GM10248 (cell line): ENCODE results near the gene CEP55.
"Not testable (repeated sequence)": the region's sequence is repeated elsewhere in the genome, so short reads cannot be mapped to it uniquely, and the experiment has no call there.

Source experiments
- CTCF ChIA-PET: fragments of 300-600 bp; sonication (Branson Sonifier 250); formaldehyde crosslinking; extraction: SDS; loops from one replicate; lab custom pipeline; 2021; ENCODE audit warnings: antibody characterized with exemption; lab: Yijun Ruan, JAX
- POLR2A ChIA-PET: fragments of 350-650 bp; sonication (Branson Sonifier 250); formaldehyde crosslinking; extraction: SDS; loops from one replicate; lab custom pipeline; 2020; ENCODE audit warnings: antibody characterized with exemption; lab: Yijun Ruan, JAX
- DNase-seq: peaks from one replicate; pipeline ENCODE4 v3.0.0; 2012; ENCODE audit errors: extremely low spot score
- TF ChIP-seq, protein P1 (sequence below): IDR thresholded peaks from 2 replicates; pipeline ENCODE4 v1.5.1; 2012; ENCODE audit warnings: mild to moderate bottlenecking, low read depth; ENCODE audit errors: extremely low read depth, missing control alignments, control extremely low read depth

Gene CEP55

DNA sequence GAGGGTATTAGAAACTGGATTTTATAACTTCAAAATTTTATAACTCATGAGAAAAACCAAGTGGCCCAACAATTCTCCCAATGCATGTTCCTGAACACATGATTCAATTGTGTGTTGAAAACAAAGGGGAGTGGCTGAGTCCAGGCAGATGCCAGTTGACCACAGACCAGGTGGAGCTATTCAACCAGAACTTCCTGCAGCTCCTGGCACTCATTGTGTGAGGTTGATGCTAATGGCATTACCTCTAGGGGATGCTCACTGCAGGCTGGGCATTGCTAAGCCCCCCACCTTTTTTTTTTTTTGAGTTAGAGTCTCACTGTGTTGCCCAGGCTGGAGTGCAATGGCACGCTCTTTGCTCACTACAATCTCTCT, 34.6 kb upstream of the CEP55 start:
- DNase-seq = no peak
- TF ChIP-seq, protein P1, sequence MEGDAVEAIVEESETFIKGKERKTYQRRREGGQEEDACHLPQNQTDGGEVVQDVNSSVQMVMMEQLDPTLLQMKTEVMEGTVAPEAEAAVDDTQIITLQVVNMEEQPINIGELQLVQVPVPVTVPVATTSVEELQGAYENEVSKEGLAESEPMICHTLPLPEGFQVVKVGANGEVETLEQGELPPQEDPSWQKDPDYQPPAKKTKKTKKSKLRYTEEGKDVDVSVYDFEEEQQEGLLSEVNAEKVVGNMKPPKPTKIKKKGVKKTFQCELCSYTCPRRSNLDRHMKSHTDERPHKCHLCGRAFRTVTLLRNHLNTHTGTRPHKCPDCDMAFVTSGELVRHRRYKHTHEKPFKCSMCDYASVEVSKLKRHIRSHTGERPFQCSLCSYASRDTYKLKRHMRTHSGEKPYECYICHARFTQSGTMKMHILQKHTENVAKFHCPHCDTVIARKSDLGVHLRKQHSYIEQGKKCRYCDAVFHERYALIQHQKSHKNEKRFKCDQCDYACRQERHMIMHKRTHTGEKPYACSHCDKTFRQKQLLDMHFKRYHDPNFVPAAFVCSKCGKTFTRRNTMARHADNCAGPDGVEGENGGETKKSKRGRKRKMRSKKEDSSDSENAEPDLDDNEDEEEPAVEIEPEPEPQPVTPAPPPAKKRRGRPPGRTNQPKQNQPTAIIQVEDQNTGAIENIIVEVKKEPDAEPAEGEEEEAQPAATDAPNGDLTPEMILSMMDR = no peak
- ChIA-PET CTCF (interaction anchor here (0.8 to 1.3 kb wide), 6 partner anchors 10 to 451 kb away, joined by 3 to 4 read pairs (median 3); partner anchors contain the start of gene MYOF), POLR2A (no interaction called here)

DNA sequence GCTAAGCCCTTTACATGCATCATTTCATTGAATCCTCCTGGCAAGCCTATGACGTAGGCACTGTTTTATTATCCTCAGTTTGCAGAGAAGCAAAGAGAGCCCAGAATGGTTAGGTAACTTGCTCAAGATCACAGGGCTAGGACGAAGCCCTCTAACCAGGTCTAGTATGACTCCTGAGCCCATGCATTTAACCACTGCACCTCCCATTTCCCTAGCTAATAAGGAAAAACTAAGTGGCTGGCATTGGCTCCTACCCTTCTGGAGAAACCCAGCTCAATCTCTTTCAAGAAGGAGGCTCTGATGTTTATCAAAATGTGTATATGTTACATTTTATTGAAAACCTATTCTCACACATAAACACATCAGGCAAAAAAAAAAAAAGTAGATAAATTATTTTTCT, 34.0 kb upstream of the CEP55 start:
- DNase-seq = no peak
- POLR2A ChIA-PET = no interaction called here
- TF ChIP-seq, protein P1 = no peak
- CTCF ChIA-PET = interaction anchor here (1.1 to 1.3 kb wide), 4 partner anchors 13 to 452 kb away, joined by 3 to 4 read pairs (median 3); no protein-coding TSS in a partner anchor

DNA sequence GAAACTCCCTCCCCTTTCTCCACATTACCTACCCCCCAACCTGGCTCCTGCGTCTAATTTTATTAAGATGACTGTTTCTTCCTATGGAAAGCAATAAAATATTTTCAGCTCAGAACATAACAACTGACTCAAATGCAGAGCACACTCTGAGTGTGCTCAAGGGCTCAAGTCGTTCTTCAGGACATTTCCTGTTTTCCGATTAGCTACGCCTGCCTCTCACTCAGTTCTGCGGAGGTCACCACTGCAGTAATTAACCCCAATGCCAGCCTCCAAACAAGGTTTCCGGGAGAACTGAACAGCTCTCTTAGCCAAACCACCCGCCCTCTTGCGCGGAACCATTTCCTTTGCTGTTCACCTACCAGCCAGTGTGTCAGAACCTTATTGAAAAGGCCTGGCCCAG, 33.5 kb upstream of the CEP55 start:
- CTCF ChIA-PET = interaction anchor here (0.7 to 1.2 kb wide), 3 partner anchors 12 to 87 kb away, joined by 3 to 5 read pairs (median 3); partner anchors contain the start of gene MYOF
- no peak for DNase-seq
- TF ChIP-seq, protein P1 = no peak
- POLR2A ChIA-PET = no interaction called here

DNA sequence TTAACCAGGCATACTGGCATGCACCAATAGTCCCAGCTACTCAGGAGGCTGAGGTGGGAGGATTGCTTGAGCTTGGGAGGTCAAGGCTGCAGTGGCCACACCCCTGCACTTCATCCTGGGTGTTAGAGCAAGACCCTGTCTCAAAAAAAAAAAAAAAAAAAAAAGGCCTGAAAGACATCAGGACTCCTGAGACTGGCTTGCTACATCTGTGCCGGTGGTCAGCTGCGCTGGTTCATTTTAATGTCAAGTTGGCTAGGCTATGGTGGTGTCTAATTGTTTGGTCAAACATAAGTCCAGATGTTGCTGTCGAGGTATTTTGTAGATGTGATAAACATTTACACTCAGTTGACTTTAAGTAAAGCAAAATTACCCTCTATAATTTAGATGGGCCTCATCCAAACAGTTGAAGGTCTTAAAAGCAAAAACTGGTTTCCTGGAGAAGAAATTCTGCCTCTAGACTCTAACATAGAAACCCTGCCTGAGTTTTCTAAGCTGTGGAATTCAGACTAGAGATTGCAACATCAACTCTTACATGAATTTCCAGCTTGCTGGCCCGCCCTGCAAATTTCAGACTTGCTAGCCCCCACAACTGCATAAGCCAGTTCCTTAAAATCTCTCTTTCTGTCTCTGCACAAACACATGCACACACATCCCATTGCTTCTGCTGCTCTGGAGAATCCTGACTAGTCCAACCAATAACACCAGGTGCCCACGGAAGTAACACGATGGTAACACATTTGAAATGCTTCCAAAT, 32.5 kb upstream of the CEP55 start:
- ChIA-PET CTCF (interaction anchor here (1.2 kb wide), 3 partner anchors 11 to 88 kb away, joined by 3 to 5 read pairs (median 4); partner anchors contain the start of gene MYOF), POLR2A (no interaction called here)
- no peak for DNase-seq
- TF ChIP-seq, protein P1 = no peak

DNA sequence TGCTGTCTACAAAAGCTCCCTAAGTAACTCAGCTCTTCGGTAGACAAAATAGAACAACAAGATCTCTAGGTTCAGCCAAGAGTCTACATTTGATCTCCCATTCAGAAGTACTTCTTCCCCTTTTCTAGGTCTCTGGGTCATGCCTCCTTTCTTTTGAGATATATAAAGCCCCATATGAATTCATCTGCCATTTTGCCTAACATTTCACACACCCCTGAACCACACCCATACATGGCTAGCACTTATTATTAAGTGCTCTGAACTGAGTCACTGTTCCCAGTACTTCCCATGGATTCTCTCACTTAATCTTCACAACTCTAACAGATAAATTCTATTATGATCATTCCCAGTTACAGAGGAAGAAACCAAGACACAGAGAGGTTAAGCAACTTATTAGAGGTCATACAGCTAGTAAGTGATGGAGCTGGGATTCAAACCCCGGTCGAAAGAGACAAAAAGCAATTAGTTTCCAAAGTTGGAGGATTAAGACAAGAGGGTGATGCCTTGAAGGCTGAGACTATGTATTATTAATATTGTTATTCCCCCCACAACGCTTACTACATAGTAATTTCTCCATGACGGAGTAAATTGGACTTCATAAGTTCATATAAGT, 31.5 kb upstream of the CEP55 start:
- TF ChIP-seq, protein P1 = no peak
- DNase-seq = no peak
- ChIA-PET POLR2A (no interaction called here), CTCF (interaction anchor here (1.2 kb wide), 1 partner anchor 18 kb away, joined by 4 read pairs; the partner anchor contains the start of gene MYOF)

DNA sequence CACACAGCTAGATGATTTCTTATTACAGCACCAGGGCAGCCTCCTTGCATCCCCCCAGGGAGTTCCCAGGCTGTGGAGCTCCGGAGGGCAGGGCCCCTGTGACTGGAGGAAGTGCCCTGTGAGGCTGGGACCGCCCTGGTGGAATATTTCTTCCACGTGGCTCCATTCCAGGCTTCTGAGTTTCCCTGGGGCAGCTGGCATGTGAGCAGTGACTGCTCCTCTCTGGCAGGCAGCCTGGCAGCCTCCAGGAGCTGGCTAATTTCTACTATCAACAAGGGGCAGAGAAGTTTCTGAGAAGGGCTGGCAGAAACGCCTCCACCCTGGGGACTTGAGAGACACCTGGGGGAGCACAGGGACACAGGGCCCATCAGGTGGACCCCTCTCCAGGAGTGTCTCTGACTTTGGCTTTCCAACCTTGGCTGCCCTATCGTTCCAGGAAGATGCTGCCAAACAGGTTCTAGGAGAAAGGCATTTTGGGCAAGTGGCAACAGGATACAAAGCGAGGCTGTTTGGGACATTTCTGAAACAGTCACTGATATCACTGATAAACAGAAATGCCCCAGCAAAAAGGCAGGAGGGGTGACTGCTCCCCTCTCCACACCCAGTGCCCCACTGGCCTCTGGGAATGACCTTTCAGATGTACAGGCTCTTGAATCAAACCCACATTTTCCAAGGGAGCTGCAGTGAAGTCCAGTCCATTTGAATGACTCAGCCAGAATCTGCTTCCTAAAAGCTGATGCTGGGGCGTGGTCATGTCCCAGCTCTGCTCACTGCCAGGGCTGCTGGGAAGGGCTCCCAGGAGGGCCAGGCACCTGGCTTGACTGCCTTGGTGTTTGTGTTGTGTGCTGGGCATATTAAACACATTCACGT, 30.4 kb upstream of the CEP55 start:
- ChIA-PET POLR2A (no interaction called here), CTCF (interaction anchor here (0.9 kb wide), 1 partner anchor 9 kb away, joined by 5 read pairs; no protein-coding TSS in a partner anchor)
- DNase-seq = no peak
- TF ChIP-seq, protein P1 = no peak

DNA sequence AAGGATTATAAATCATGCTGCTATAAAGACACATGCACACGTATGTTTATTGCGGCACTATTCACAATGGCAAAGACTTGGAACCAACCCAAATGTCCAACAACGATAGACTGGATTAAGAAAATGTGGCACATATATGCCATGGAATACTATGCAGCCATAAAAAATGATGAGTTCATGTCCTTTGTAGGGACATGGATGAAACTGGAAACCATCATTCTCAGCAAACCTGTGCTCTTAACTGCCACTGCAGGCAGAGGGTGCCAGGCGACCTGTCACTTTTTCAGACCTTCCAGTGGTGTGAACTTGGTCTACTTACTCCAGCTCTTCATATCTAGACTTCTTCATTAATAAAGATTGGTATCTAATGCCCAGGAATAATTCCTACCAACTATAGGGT, 28.8 kb upstream of the CEP55 start:
- CTCF ChIA-PET = interaction anchor here (1.3 to 7.1 kb wide), 3 partner anchors 8 to 15 kb away, joined by 4 to 39 read pairs (median 5); partner anchors contain the start of gene MYOF
- POLR2A ChIA-PET, DNase-seq: not testable (repeated sequence)
